K562 (cell line): Measurements from ENCODE around the gene VIT.

Experiments used
- ARID2 ChIP-seq: fragments of 450-650 bp; IDR thresholded peaks from 2 replicates; pipeline ENCODE4 v1.6.1; 2017; ENCODE audit warnings: antibody characterized with exemption, mild to moderate bottlenecking
- ATF7 ChIP-seq: fragments of 450-650 bp; IDR thresholded peaks from 2 replicates; pipeline ENCODE4 v1.7.1; 2014; ENCODE audit warnings: mild to moderate bottlenecking, moderate library complexity
- CTCF ChIP-seq, 3 experiments: IDR thresholded peaks in 2 of 3; conservative IDR thresholded peaks in 1 of 3; 2 replicates each; pipeline ENCODE4 v1.5.1; 2011 to 2012; ENCODE audit warnings: low read length in 3 of 3, mild to moderate bottlenecking in 3 of 3, control low read depth in 2 of 3, improper control_type of control experiment in 1 of 3, inconsistent platforms in 1 of 3, low read depth in 1 of 3, mixed read lengths in 1 of 3, moderate library complexity in 1 of 3; ENCODE audit not compliant: insufficient read depth in 2 of 3
- E2F4 ChIP-seq: sonication (generic); formaldehyde crosslinking; IDR thresholded peaks from 2 replicates; pipeline ENCODE4 v1.8.0; 2022; ENCODE audit warnings: mild to moderate bottlenecking, low read depth, missing genetic modification reagents
- EHMT2 ChIP-seq: fragments of 450-650 bp; IDR thresholded peaks from 2 replicates; pipeline ENCODE4 v1.6.1; 2018; ENCODE audit warnings: antibody characterized with exemption
- HEY1 ChIP-seq: fragments of 250-450 bp; sonication (Bioruptor Pico); IDR thresholded peaks from 2 replicates; pipeline ENCODE4 v1.5.0; 2020; ENCODE audit warnings: mild to moderate bottlenecking, moderate library complexity, borderline replicate concordance
- MYC ChIP-seq, 2 experiments: fragments of 250-450 bp in 1 of 2; sonication (Bioruptor Pico) in 1 of 2; IDR thresholded peaks; 2 replicates each; pipeline versions ENCODE4 v1.5.1 to v1.6.1; 2012 to 2021; ENCODE audit warnings: low read depth in 2 of 2, borderline replicate concordance in 1 of 2, improper control_type of control experiment in 1 of 2, low read length in 1 of 2, mild to moderate bottlenecking in 1 of 2, moderate library complexity in 1 of 2
- NONO ChIP-seq, 2 experiments: fragments of 200-400 bp in 1 of 2; fragments of 450-650 bp in 1 of 2; formaldehyde crosslinking in 1 of 2; IDR thresholded peaks; 2 replicates each; pipeline ENCODE4 v1.6.1; 2017; ENCODE audit warnings: low read depth in 2 of 2, mild to moderate bottlenecking in 2 of 2, moderate library complexity in 2 of 2, low read length in 1 of 2
- PHB2 ChIP-seq: fragments of 450-650 bp; IDR thresholded peaks from 2 replicates; pipeline ENCODE4 v1.6.1; 2017; ENCODE audit warnings: low read depth
- POLR2A ChIP-seq: fragments of 450-650 bp; conservative IDR thresholded peaks from 2 replicates; pipeline ENCODE4 v1.6.1; 2016
- USF2 ChIP-seq: sonication (generic); formaldehyde crosslinking; IDR thresholded peaks from 2 replicates; pipeline ENCODE4 v1.5.0; 2020; ENCODE audit warnings: missing genetic modification reagents
- ZBTB26 ChIP-seq: fragments of 450-650 bp; formaldehyde crosslinking; IDR thresholded peaks from 2 replicates; pipeline ENCODE4 v1.4.0; 2022; ENCODE audit warnings: missing genetic modification characterization
- ZNF444 ChIP-seq: fragments of 250-450 bp; sonication (Bioruptor Pico); IDR thresholded peaks from 2 replicates; pipeline ENCODE4 v1.4.0; 2020; ENCODE audit warnings: mild to moderate bottlenecking, moderate library complexity

DNA sequence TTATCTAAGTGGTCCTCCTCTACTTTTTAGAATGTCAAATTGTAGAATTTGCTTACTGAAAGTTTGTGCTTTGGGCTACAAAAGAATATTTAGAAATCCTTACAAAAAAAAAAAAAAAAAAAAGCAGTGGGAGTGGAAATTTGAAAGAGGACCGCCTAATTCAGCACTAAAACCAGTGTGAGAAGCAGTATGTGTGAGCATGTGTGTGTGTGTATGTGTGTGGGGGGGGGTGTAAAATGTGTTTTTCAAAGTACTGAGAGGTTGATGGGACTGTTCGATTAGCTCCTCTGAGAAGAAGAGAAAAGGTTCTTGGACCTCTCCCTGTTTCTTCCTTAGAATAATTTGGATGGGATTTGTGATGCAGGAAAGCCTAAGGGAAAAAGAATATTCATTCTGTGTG, at the start of gene VIT:
- TF ChIP-seq NONO (IDR thresholded peaks at IDR 0.05; ENCODE audit: low read depth in 2 of 2, low read length in 1 of 2) (no peak), CTCF (IDR thresholded peaks at IDR 0.05 in 2 of 3, conservative IDR thresholded peaks at IDR 0.05 in 1 of 3; ENCODE audit: insufficient read depth in 2 of 3, low read depth in 1 of 3, low read length in 3 of 3) (no peak), ZBTB26 (CRISPR knock-in tag) (no peak), ARID2 (no peak), HEY1 (no peak), POLR2A (no peak), ZNF444 (CRISPR knock-in tag) (no peak), E2F4 (CRISPR knock-in tag) (no peak), ATF7 (no peak), MYC (IDR thresholded peaks at IDR 0.05; ENCODE audit: low read depth, low read length) (no peak), MYC (CRISPR knock-in tag; IDR thresholded peaks at IDR 0.05; ENCODE audit: borderline replicate concordance, low read depth) (no peak), PHB2 (no peak), EHMT2 (no peak), USF2 (CRISPR knock-in tag) (no peak)
